ENCODE measurements around the gene ARHGAP24. TPM values are rescaled to one million over a fixed set of nuclear protein-coding genes. Genes with fewer than 3 reads are reported as not detected.
A peak's percentile ranks its signal among the peaks of the same experiment; 100 is the strongest.

ARHGAP24 gene
- total and polyA plus RNA-seq, 2 experiments from 2014 or later, result 0.21 to 0.36 TPM

- no peak for TF ChIP-seq ZNF462 (CRISPR knock-in tag; IDR thresholded peaks at IDR 0.05)
- no peak for TF ChIP-seq ZNF331 (CRISPR knock-in tag; IDR thresholded peaks at IDR 0.05; ENCODE audit: low read depth)
- no peak for TF ChIP-seq EZH2phosphoT487 (IDR thresholded peaks at IDR 0.05; ENCODE audit: unreplicated experiment)
These were observed 308.9 kb downstream of the ARHGAP24 start (continued) for GRCh38 chr4:85783900-85784299.

DNA sequence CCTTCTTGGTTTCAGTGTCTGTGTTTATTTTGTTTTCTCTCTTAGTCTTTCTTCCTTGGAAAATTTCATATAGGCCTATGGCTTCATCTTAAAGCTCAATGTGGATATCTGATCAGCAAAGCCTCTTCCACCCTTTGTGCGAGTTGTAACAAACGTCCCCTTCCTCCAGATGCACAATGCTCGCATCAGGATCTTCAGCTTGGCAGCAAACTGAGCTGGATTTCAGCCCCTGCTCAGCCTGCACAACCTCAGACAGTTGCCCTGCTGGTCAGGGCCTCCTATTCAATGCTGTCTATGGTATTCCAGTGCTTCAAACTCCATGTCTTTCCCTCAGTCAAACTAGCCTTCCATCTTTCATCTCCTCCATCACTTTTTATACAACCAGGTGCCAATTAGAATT lies 309.4 kb downstream of the ARHGAP24 start:
- Histone ChIP-seq H3K27me3 (ENCODE audit: insufficient read depth) (no peaks in the 10 kb centered on the region), H3K4me3 (no peak overlapping the region), H3K9me2 (ENCODE audit: insufficient read depth) (no peaks in the 10 kb centered on the region), H3K27ac (ENCODE audit: low read depth) (no peak overlapping the region), H3K36me3 (ENCODE audit: insufficient read depth) (no peaks in the 10 kb centered on the region), H3F3A (replicated peaks; ENCODE audit: low read depth) (no peaks in the 10 kb centered on the region), H3K4me1 (ENCODE audit: insufficient read depth) (no peaks in the 10 kb centered on the region), H3K4me2 (no peak overlapping the region), H2AFZ (0 out of 2 replicates have a peak overlapping the region, but pooled peaks have one; percentile 6), H3K79me2 (replicated peaks; ENCODE audit: insufficient read depth) (no peaks in the 10 kb centered on the region), H4K20me1 (replicated peaks; ENCODE audit: insufficient read depth) (no peaks in the 10 kb centered on the region)
- no peaks in the 10 kb centered on the region for H3K9me3 Mint-ChIP-seq
- H3K27ac Mint-ChIP-seq, result no peak overlapping the region
- no peaks in the 10 kb centered on the region for H3K36me3 Mint-ChIP-seq (ENCODE audit: low read depth)
- no peak overlapping the region for H3K4me3 Mint-ChIP-seq
- no peaks in the 10 kb centered on the region for H3K27me3 Mint-ChIP-seq (ENCODE audit: insufficient read depth, low read depth, poor library complexity)
- peaks cover 5% of the 10 kb centered on the region; the same call in 2 of the 3 replicates for H3K4me1 Mint-ChIP-seq
- ATAC-seq, result no peak
- no peak for DNase-seq (ENCODE audit: low spot score)
- TF ChIP-seq STAT1 (IDR thresholded peaks at IDR 0.05; ENCODE audit: unreplicated experiment) (no peak), ZNF114 (CRISPR knock-in tag; IDR thresholded peaks at IDR 0.05) (no peak), REST (IDR thresholded peaks at IDR 0.05; ENCODE audit: unreplicated experiment) (no peak), NANOG (IDR thresholded peaks at IDR 0.05; ENCODE audit: borderline replicate concordance) (no peak), ZNF331 (CRISPR knock-in tag; IDR thresholded peaks at IDR 0.05; ENCODE audit: low read depth) (no peak), EZH2 (IDR thresholded peaks at IDR 0.05; ENCODE audit: low read depth, unreplicated experiment) (no peak), JUNB (IDR thresholded peaks at IDR 0.05; ENCODE audit: unreplicated experiment) (no peak), POLR2AphosphoS5 (IDR thresholded peaks at IDR 0.05; ENCODE audit: low read depth) (no peak)
- TF ChIP-seq, protein P1, sequence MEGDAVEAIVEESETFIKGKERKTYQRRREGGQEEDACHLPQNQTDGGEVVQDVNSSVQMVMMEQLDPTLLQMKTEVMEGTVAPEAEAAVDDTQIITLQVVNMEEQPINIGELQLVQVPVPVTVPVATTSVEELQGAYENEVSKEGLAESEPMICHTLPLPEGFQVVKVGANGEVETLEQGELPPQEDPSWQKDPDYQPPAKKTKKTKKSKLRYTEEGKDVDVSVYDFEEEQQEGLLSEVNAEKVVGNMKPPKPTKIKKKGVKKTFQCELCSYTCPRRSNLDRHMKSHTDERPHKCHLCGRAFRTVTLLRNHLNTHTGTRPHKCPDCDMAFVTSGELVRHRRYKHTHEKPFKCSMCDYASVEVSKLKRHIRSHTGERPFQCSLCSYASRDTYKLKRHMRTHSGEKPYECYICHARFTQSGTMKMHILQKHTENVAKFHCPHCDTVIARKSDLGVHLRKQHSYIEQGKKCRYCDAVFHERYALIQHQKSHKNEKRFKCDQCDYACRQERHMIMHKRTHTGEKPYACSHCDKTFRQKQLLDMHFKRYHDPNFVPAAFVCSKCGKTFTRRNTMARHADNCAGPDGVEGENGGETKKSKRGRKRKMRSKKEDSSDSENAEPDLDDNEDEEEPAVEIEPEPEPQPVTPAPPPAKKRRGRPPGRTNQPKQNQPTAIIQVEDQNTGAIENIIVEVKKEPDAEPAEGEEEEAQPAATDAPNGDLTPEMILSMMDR (conservative IDR thresholded peaks at IDR 0.05; ENCODE audit: low read depth in 2 of 2), result no peak
